GM12891 (cell line): ENCODE data around the gene KLK15.

ENCODE experiments used
- PAX5 ChIP-seq: IDR thresholded peaks from 2 replicates; pipeline ENCODE4 v1.6.1; 2011; ENCODE audit warnings: low read length, moderate library complexity, mild to moderate bottlenecking; ENCODE audit not compliant: insufficient read depth, severe bottlenecking
- POLR2A ChIP-seq: IDR thresholded peaks from 2 replicates; pipeline ENCODE4 v1.6.1; 2011; ENCODE audit warnings: low read depth, low read length, control low read depth
- POLR2AphosphoS5 ChIP-seq: IDR thresholded peaks from 2 replicates; pipeline ENCODE4 v1.6.1; 2011; ENCODE audit warnings: low read depth, low read length, control low read depth
- SPI1 ChIP-seq: IDR thresholded peaks from 2 replicates; pipeline ENCODE4 v1.6.1; 2011; ENCODE audit warnings: low read depth, low read length, control low read depth
- TAF1 ChIP-seq: IDR thresholded peaks from 2 replicates; pipeline ENCODE4 v1.6.1; 2011; ENCODE audit warnings: low read depth, low read length, control low read depth

DNA sequence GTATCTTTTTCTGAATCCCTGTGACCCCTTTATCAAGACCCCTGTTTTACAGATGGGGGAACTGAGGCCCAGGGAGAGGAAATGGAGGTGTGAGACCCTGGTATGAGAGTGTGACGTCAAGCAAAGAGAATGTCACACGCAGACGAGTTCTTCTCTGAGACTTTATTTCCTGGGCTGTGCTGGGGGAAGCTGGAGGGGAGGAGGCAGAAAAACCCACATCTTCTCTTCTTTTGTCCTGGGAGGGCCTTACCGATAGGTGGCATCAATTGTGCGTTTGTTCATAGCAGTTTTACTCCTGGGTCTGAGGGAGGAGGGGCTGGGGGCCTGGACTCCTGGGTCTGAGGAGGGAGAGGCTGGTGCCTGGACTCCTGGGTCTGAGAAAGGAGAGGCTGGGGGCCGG lies 4.9 kb upstream of the KLK15 start:
- TF ChIP-seq POLR2A (no peak), POLR2AphosphoS5 (no peak), TAF1 (no peak), SPI1 (no peak), PAX5 (no peak)
